HG03175 (cell line): ENCODE measurements around the gene DDX50.
A peak's percentile ranks its signal among the peaks of the same experiment; 100 is the strongest.
"Not testable (repeated sequence)": the region's sequence is repeated elsewhere in the genome, so short reads cannot be mapped to it uniquely, and the experiment has no call there.

Experiments used
- ATAC-seq: cut with Tn5 transposase; IDR thresholded peaks from one replicate; pipeline ENCODE4 v1.9.1; 2021; ENCODE audit warnings: mild to moderate bottlenecking, moderate library complexity; ENCODE audit not compliant: unreplicated experiment

DDX50 gene, protein sequence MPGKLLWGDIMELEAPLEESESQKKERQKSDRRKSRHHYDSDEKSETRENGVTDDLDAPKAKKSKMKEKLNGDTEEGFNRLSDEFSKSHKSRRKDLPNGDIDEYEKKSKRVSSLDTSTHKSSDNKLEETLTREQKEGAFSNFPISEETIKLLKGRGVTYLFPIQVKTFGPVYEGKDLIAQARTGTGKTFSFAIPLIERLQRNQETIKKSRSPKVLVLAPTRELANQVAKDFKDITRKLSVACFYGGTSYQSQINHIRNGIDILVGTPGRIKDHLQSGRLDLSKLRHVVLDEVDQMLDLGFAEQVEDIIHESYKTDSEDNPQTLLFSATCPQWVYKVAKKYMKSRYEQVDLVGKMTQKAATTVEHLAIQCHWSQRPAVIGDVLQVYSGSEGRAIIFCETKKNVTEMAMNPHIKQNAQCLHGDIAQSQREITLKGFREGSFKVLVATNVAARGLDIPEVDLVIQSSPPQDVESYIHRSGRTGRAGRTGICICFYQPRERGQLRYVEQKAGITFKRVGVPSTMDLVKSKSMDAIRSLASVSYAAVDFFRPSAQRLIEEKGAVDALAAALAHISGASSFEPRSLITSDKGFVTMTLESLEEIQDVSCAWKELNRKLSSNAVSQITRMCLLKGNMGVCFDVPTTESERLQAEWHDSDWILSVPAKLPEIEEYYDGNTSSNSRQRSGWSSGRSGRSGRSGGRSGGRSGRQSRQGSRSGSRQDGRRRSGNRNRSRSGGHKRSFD

DNA sequence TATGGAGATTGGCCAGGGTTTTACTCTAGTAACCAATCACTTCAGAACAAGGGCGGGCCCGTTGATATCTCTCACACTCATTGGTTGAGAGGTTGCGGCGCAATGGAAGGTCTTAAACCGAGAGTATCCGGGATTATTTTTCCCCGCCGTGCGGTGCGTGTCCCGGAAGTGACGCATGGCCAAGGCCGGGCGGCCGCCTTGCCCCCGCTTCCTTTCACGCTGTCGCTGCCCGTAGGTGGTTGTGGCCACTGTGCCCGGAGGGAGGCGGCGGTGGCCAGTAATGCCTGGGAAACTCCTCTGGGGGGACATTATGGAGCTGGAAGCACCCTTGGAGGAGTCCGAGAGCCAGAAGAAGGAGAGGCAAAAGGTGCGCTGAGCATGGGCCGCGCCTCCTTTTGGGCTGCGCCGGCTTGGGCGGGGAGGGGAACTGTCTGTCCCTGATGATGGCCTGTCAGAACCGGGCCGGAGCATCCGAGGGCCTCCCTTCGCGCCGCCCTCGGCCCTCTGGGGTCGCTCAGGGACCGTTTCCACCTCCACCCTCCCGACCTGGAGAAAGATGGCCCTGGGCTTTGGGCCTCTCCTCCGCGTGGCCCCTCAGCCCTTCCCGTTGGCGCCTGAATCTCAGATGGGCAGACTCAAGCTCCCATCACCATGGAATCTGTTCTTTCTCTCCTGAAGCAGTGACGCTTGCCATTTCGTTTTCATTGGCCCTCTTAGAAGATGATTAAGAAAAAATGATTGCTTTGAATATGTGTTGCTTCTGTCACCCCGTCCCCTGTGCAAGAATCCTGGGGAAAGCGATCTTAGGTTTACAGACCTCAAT is at the start of gene DDX50:
Gene DDX50, plus strand, starts transcription at position 211 of the 823 bp plus-strand sequence. Its CDS starts 70 bp downstream, at position 281.
- ATAC-seq = peak; percentile 98

DNA sequence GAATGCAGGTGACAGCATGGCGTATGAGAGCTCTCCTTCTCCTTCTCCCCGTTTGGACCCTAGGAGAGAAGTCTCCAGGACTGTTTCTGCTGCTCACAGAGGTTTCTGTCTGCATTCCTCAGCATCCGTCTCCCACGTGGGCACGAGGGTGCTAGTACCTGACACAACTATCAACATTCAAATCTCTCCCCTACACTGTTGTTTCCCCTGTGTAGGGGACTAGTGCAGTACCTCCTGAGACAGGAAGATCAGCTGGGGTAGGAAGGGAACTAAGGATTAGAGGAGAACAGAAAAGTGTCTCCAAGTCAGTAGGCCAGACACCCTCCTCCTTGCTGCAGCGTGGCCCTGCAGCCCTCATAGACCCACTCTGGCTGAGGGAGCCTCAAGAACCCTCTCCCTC is 44.8 kb upstream of the DDX50 start:
- ATAC-seq = no peak

DNA sequence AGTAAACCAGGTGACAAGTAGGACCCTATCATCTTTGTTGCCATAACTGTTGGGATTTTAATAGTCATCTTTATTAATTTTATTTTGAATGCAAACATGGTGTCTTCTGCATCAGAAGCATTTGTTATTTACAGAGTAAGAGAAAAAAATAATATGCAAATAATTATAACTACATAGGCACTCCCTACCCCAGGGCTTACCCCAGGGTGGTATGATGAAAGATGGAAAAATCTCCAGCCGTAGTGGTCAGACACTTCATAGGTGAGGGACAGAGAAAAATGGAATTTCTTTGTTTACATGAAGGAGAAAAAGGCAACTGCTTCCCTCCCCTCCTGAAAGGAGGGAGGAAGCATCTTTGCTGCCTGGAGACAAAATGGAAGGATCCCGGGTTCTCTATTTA is 44.1 kb upstream of the DDX50 start:
- no peak for ATAC-seq

DNA sequence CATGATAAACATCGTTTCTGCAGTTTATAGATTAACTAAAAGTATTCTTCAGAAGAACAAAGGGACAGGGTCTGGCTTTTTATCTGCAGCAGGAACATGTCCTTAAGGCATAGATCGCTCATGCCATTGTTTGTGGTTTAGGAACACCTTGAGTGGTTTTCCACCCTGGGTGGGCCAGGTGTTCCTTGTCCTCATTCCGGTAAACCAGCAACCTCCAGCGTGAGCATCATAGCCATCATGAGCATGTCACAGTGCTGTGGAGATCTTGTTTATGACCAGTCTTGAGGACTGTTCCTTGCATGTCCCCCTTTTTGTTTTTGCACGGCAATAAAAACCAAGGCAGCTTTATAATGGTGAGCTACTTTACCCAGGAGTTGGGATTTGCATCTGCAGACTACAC is 39.9 kb upstream of the DDX50 start:
- no peak for ATAC-seq

DNA sequence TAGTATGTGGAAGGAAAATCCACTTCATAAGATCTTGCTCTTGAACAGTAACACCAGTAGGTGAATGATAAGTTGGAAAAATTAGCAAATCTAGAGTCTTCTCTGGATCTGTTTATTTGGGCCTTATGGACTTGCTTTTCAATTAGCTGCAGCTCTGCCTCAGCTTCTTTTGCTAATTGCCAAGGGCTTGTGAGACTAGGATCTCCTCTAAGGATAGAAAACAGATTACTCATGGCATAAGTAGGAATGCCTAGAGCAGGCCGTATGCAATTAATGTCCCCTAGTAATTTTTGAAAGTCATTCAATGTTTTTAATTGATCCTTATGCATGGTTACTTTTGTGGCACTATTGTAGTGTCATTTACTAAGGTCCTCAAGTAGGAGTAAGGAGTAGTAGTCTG is 36.5 kb upstream of the DDX50 start:
- ATAC-seq = no peak

DNA sequence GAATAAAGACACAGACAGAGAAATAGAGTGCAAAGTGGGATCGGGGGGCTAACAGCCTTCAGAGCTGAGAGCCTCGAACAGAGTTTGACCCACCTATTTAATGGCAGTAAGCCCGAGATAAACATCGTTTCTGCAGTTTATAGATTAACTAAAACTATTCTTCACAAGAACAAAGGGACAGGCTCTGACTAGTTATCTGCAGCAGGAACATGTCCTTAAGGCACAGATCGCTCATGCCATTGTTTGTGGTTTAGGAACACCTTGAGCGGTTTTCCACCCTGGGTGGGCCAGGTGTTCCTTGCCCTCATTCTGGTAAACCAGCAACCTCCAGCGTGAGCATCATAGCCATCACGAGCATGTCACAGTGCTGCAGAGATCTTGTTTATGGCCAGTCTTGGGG is 32.9 kb upstream of the DDX50 start:
- not testable (repeated sequence) for ATAC-seq

DNA sequence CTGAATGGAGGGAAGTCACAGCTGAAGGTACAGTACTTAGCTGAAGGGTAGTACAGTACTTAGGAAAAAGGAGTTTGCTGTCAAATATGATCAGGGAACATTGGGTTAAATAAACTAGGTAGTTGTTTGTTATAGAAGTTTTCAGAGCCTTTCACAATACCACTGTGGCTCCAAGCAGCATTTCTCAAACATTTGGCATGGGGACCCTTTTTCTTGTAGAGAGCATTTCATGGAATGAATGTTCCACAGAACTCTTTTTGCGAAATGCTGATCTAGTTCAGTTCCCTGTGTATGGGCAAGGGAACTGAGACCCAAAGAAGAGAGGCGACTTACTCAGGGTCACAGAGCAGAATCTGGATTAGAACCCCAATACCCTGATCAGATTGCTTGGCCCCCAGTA is 31.5 kb upstream of the DDX50 start:
- ATAC-seq = no peak

DNA sequence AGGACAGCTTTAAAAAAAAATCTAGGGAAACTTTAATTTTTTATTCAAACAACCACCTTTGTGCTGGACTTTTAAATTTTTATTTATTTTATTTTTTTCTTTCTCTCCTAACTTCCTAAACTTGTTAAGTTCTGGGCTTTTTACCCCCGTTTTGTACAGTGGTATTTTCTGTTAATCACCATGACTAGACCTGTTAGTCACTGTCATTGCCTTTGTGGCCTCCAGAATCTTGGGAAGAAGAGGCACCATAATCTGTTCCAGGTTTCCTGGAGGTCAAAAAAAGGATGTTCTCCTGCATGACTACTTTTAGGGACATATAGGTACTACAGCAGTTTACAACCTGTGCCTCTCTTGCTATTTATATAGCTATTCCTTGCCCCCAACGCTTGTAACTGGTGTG is 31.1 kb upstream of the DDX50 start:
- ATAC-seq = no peak

DNA sequence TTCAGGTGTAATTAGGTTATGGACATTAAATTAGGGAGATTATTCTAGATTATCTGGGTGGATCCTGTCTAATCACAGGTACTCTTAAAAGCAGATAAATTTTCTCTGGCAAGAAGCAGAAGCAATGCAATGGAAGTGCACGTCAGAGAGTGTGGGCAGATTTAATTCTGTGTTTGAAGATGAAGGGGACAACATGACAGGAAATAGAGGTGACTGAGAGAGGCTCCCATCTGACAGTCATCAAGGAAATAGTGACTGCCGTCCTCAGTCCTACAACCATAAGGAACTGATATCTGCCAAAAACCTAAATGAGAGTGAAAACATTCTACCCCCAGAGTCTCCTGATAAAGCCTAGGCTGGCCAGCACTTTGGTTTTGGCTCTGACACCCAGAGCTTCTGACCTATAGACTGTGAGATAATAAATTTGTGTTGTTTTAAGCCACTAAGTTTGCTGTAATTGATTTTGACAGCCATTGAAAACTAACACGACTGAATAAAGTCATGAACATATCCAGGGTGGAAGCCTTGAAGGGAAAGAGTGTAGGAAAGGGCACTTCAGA is 30.5 kb upstream of the DDX50 start:
- ATAC-seq = no peak

DNA sequence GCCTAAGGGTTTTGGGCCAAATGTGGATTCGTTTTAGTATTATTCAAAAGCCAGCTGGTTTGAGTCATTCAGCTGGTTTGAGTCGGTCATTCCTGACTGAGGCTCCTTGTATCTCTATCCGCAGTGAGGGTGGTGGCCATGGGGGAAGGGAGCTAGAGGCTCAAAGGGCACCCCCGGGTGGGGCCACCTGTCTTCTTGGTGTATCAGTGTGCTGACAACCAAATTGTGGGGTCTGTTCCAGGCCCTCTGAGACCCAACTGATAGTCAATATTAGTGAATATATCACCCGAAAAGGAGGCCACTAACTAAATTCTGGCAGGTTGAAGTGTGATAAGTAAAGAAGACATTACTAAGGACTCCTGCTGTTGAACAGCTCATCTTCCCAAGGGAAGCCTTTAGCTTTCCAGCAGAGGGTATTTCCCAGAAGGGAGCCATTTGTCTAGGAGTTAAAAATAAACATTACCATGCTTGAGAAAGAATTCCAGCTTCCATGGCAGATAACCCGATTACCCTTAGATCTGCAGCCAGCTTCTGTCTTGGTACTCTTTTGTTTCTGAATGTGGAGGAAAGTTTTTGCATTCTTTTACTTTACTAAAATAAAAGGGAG is 29.9 kb upstream of the DDX50 start:
- ATAC-seq = no peak

DNA sequence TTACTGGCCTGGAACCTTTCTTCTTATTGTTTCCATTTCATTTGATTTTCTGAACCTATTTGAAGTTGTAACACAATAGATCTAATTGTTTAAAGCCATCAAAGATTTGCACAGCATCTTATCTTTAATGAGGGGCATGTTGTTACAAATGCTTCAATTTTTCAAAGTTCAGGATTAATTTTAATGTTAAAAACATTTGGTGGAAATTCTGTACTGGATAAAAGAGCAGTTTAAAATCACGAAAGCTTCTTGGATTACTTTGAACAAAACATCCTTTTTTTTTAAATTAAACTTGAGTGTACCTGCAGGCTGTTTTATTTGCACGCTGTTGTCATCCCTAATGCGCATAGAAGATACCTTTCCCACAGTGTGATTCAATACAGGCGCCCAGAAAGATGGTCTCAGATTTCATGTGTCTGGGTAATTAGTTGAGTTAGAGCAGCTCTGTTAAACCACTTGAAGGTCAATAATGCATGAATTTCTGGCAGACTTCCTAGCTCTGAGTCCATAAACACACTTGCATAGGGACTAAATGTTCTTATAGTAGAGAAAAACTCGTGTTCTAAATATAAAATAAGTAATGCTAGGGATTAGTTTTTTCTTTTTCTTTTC is 29.3 kb upstream of the DDX50 start:
- no peak for ATAC-seq

DNA sequence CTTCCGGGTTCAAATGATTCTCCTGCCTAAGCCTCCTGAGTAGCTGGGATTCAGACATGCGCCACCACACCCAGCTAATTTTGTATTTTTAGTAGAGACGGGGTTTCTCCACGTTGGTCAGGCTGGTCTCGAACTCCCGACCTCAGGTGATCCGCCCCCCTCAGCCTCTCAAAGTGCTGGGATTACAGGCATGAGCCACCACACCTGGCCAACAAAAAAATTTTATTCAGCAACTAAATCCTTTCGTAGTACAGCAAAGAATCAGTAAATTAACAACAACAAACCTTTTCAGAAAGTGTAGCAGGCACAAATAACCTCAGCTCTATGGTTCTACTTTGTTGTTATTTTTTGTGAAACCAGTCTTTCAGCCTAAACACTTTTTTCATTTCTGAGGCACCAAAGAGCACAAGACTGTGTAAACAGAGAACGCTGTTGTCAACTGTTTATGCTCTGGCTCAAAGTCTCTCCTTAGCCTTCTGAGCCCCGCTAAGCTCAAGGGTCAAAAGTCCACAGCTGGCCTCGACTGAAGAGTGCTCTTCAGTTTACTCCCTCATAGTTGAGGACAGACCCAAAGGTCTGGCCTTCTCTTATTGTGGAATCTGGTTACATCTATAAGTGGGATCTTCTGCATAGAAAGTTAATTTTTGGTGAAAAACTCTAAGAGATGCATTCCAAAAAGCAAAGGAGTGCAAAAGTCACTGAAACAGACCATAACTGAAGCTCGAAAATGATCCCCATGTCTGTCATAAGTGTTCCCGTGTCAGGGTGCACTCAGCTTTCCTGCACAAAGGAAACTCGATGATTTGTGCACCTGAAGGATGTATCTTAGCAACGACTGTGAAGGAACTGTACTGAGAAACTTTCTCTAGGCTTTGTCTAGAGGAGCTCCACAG is 24.6 kb upstream of the DDX50 start:
- ATAC-seq = no peak

DNA sequence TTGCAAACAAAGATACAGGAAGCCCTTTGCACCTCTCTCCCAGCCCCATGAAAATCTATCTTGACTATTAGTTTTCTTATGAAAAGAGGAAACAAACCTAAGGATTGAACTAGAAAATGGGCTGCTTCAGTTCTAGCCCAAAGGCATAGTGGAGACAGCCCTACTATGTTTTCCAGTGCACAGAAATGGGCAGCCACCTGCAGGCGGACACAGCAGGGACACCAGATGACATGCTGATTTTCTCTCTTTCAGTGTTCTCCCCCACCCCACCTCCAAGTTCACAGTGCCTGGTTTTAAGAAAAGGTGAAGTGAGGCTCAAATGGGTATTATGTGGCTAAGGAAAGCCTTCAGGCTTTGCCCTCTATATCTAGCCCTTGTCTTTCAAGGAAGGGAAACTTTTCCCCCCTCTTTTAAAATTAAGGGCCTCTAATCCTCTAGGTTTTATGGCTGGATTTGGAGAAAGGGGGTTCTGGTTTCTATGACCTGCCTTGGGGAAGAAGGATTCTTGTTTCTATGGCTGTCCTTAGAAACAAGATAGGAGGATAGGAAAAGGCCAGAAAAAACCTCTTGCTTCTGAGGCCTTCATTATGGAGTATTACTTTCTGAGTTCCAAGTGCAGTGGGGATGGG is 23.5 kb upstream of the DDX50 start:
- no peak for ATAC-seq

DNA sequence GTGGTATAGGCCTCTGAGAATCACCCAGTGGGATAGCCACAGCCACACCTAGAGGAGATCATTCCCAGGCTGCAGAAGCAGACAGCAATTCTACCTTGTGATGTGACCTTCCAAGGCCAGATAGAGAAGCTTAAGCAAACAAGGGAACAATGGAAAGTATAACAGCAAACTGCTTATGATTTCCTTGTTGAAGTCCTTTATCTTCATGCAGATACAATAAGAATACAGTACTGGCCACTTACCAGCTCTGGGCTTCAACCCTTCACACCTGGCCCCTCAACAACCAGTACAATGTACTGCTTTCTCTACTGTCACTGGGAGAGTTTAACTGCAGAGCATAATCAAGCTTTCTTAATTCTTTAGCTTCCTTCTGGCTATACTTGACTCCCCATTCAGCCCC is 22.6 kb upstream of the DDX50 start:
- ATAC-seq = no peak

DNA sequence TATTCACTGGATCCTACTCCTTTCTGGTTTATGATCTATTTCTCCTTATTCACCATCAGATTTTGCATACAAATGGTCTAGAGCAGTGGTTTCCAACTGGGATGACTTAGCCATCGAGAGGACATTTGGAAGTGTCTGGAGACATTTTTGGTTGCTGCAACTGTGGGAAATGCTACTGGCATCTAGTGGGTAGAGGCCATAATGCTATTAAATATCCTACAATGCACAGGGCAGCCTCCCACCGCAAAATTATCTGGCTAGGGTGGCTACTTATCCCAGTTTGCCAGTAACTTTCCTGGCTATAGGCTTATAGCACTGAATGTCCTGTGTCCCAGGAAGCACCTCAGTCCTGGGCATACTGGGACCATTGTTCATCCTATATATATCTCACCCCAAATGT is 21.5 kb upstream of the DDX50 start:
- no peak for ATAC-seq

DNA sequence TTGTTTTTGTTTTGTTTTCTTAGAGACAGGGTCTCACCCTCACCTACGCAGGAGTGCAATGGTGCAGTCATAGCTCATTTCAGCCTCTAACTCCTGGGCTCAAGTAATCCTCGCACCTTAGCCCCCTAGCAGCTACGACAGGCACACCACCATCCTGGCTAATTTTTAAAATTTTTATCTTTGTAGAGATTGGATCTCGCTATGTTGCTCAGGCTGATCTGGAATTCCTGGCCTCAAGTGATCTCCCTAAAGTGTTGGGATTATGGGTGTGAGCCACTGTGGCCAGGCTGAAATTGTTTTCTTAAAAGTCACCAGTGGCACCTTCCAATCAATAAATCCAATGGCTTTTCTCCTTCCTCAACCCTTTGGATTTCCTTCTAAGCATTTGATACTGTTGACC is 20.9 kb upstream of the DDX50 start:
- no peak for ATAC-seq

DNA sequence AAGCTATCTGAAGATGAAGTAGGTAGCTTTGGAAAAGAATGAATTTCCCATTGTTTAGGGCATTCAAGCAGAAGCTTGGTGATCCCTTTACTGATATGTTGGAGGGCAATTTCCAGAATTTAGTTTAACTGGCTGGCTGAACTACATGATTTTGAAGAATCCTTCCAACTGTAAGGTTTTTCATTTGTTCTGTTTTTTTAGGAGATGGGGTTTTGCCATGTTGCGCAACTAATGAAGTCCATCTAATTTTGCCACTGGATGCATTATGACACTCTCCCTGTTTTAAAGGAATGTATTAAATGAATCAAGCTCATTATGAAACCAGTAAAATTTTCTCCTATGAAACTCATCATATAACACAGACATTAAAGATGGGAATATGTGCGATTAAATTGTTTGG is 6.1 kb upstream of the DDX50 start:
- ATAC-seq = no peak

DNA sequence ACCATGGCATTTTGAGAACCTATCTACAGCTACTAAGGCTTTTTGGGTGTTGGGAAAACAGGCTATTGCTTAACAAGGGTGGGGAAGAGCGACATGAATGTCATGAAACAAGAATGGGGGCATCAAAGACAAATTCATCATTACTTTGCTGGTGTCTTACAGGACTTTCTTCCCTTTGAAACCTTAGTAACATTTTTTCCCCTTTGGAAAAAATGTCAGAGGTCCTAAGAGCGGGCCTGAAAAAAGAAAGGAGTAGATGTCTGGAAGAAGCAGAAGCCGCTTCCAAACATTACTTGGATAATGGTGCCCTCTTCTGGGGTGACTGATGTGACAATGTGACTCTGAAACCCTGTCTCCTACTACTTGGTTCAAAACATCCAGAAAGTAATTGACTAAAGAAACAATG is 3.8 kb upstream of the DDX50 start:
- ATAC-seq = no peak

DNA sequence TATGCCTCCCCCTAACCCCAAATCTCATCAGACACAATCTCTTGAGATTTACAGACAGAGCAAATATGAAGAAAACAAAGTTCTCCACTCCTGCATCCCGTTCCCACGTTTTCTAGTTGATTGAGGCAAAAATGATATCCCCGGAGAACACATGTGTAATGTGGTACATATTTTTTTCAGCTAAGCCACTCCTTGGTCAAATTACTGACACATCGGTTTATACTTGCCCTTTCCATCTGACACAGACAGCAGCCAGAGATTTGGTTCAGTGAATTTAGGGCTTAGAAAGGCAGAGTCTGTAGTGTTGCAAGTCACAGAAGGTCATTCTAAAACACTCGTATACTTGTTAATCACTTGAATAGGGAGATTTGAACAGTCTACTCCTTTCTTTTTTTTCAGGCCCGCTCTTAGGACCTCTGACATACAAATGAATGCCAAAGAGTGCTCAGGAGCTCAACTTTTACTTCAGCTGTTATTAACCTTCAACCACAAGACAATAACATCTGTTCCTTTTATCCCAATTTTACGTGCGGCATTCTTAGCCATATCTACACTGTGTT is 1.8 kb upstream of the DDX50 start:
- ATAC-seq = no peak
